HL-60 (cell line): Measurements from ENCODE around the gene KCNK5.

Experiments used
- DNase-seq, 2 experiments: peaks; one replicate each; pipeline ENCODE4 v3.0.0-alpha.2; 2010 to 2020; ENCODE audit warnings: low read depth in 1 of 2, low spot score in 1 of 2
- H3K27ac ChIP-seq: fragments of 250-450 bp; sonication (Bioruptor Pico); replicated peaks from 2 replicates; pipeline ENCODE4 v1.5.1; 2020; ENCODE audit warnings: mild to moderate bottlenecking, moderate library complexity
- H3K27me3 ChIP-seq: fragments of 250-450 bp; sonication (Bioruptor Pico); 2 replicates; pipeline ENCODE4 v1.5.1; 2021; ENCODE audit warnings: mild to moderate bottlenecking, moderate library complexity; ENCODE audit not compliant: insufficient read depth, poor library complexity, severe bottlenecking
- H3K4me3 ChIP-seq: replicated peaks from 2 replicates; pipeline ENCODE4 v1.5.1; 2011; ENCODE audit warnings: mild to moderate bottlenecking, control low read depth, low read length; ENCODE audit not compliant: insufficient read depth
- GABPA ChIP-seq: IDR thresholded peaks from 2 replicates; pipeline ENCODE4 v1.6.1; 2012; ENCODE audit warnings: low read depth
- POLR2AphosphoS5 ChIP-seq: IDR thresholded peaks from 2 replicates; pipeline ENCODE4 v1.6.1; 2012; ENCODE audit warnings: low read depth
- SPI1 ChIP-seq: IDR thresholded peaks from 2 replicates; pipeline ENCODE4 v1.6.1; 2012; ENCODE audit warnings: low read depth, mild to moderate bottlenecking, borderline replicate concordance
- TF ChIP-seq, protein P1 (sequence below): IDR thresholded peaks from one replicate; pipeline ENCODE4 v1.5.1; 2011; ENCODE audit warnings: low read length, control low read depth, inconsistent platforms; ENCODE audit not compliant: insufficient read depth
- TF ChIP-seq, protein P2 (sequence below): IDR thresholded peaks from 2 replicates; pipeline ENCODE4 v1.6.1; 2012; ENCODE audit warnings: low read depth; ENCODE audit not compliant: insufficient replicate concordance

KCNK5 gene

DNA sequence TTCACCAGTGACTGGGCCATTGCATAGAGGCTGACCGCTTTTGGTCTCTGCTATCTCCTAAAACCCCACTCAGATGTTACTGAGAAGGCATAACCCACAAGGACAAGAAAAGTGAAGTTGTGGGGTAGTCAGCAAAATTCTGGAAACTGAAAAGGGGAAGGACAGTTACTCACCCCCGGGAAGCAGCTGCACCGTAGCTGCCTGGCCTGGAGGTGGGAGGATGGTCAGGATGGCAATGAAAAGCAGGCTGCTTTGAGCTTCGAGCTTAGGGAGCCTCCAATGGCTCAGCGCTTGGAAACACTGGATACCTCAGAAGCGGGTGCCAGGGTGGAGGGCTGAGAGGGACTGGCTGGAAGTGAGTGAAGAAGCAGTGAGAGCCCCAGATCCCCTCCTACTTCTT lies 56.0 kb downstream of the KCNK5 start:
- H3K4me3 ChIP-seq: no peak overlapping the region
- TF ChIP-seq POLR2AphosphoS5 (peak; percentile 45; the same call in 1 of the 2 replicates), SPI1 (peak; percentile 69; the same call in 1 of the 2 replicates)
- TF ChIP-seq, protein P1, sequence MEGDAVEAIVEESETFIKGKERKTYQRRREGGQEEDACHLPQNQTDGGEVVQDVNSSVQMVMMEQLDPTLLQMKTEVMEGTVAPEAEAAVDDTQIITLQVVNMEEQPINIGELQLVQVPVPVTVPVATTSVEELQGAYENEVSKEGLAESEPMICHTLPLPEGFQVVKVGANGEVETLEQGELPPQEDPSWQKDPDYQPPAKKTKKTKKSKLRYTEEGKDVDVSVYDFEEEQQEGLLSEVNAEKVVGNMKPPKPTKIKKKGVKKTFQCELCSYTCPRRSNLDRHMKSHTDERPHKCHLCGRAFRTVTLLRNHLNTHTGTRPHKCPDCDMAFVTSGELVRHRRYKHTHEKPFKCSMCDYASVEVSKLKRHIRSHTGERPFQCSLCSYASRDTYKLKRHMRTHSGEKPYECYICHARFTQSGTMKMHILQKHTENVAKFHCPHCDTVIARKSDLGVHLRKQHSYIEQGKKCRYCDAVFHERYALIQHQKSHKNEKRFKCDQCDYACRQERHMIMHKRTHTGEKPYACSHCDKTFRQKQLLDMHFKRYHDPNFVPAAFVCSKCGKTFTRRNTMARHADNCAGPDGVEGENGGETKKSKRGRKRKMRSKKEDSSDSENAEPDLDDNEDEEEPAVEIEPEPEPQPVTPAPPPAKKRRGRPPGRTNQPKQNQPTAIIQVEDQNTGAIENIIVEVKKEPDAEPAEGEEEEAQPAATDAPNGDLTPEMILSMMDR: no peak
- no peak overlapping the region for H3K27ac ChIP-seq
- H3K27me3 ChIP-seq: no peaks in the 10 kb centered on the region
- DNase-seq: peak in 1 of 2 experiments; percentile 78

DNA sequence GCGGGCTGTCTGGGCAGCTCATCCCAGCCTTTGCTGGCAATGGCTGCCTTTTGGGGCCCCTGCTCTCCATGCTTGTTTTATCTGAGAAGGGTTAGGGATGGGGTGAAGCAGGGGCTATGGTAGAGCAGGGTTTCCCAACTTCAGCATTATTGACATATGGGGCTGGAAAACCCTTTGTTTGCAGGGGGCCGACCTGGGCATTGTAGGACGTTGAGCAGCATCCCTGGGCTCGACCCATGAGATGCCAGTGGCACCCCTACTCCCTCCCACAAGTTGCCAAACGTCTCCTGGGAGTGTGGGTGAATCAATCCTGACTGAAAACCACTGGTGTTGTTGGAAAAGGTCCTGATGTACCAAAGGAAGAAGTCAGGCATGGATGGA lies 56.9 kb downstream of the KCNK5 start:
- TF ChIP-seq POLR2AphosphoS5 (no peak), GABPA (no peak), SPI1 (no peak)
- TF ChIP-seq, protein P1: no peak
- TF ChIP-seq, protein P2, sequence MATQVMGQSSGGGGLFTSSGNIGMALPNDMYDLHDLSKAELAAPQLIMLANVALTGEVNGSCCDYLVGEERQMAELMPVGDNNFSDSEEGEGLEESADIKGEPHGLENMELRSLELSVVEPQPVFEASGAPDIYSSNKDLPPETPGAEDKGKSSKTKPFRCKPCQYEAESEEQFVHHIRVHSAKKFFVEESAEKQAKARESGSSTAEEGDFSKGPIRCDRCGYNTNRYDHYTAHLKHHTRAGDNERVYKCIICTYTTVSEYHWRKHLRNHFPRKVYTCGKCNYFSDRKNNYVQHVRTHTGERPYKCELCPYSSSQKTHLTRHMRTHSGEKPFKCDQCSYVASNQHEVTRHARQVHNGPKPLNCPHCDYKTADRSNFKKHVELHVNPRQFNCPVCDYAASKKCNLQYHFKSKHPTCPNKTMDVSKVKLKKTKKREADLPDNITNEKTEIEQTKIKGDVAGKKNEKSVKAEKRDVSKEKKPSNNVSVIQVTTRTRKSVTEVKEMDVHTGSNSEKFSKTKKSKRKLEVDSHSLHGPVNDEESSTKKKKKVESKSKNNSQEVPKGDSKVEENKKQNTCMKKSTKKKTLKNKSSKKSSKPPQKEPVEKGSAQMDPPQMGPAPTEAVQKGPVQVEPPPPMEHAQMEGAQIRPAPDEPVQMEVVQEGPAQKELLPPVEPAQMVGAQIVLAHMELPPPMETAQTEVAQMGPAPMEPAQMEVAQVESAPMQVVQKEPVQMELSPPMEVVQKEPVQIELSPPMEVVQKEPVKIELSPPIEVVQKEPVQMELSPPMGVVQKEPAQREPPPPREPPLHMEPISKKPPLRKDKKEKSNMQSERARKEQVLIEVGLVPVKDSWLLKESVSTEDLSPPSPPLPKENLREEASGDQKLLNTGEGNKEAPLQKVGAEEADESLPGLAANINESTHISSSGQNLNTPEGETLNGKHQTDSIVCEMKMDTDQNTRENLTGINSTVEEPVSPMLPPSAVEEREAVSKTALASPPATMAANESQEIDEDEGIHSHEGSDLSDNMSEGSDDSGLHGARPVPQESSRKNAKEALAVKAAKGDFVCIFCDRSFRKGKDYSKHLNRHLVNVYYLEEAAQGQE: no peak
- DNase-seq: no peak
- no peak overlapping the region for H3K27ac ChIP-seq
- H3K4me3 ChIP-seq: no peak overlapping the region
- no peaks in the 10 kb centered on the region for H3K27me3 ChIP-seq

DNA sequence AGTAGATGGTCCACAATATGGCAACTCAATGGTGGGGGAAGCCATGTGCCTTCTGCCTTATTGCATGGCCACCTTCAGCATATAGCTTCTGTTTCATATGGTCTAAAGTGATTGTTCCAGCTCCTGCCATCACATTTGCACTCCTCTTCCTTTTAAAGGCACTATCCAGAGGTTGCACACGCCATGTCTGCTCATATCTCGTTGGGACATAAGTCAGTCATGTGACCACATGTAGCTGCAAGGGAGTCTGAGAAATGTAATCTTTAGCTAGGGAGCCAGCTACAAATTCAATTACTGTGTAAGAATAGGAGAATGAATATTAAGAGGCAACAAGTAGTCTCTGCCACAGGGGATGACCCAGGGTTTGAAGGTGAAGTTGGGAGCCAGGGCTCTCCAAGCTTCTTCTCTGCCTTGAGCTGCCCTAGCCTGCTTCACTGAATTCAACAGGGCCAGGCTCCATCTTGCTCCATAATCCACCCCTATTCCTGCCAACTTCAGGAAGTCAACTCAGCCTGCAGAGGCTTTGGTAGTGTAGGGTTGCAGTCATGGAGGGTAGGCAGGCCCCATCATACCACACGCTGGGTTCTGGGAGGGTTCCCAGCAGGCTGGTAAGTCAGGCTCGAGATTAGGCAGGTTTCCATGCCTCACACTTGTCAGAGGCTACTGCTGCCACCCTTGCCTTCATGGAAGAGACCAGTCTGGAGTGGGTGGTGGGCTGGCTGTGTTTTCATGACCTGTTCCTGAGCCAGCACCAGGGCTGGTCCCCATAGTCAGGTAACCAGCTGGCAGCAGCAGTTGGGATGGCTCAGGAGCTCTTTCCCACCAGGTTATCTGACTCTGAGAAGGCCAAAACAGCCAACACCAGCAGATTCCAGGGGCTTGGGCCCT lies 57.5 kb downstream of the KCNK5 start:
- TF ChIP-seq SPI1: no peak
- TF ChIP-seq, protein P2: no peak
- no peak for TF ChIP-seq POLR2AphosphoS5
- TF ChIP-seq, protein P1: no peak
- no peak for TF ChIP-seq GABPA

DNA sequence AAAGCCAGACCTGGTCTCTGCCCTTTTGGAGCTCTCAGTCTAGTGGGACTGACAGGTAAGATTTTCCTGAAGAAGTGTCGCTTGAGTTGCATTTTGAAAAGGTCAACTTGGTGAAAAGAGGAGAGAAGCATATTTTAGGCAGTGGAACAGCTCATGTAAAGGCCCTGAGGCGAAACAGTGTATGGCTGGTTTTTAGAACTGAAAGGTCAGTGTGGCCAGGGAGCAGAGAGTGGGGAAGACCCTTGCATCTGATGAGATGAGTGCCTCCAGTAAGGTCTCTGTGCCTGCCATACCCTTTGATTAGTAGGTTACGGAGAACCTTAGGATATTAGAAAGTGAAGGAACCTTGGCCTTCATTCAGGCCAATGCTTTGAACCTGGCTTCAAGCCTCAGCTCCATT lies 58.4 kb downstream of the KCNK5 start:
- Histone ChIP-seq H3K4me3 (no peak overlapping the region), H3K27me3 (no peaks in the 10 kb centered on the region), H3K27ac (no peak overlapping the region)
- no peak for DNase-seq
- TF ChIP-seq, protein P2: no peak
- TF ChIP-seq SPI1 (no peak), GABPA (no peak), POLR2AphosphoS5 (no peak)
- TF ChIP-seq, protein P1: no peak

More for the DNA sequence above, 57.5 kb downstream of the KCNK5 start:
- DNase-seq: no peak
- no peak overlapping the region for H3K27ac ChIP-seq
- no peak overlapping the region for H3K4me3 ChIP-seq
- H3K27me3 ChIP-seq: no peaks in the 10 kb centered on the region
